Kidney (tissue), 14 donors: Measurements from ENCODE around the gene DYRK2. TPM values are rescaled to one million over a fixed set of nuclear protein-coding genes. Genes with fewer than 3 reads are reported as not detected.

Experiments
- DNase-seq, 5 donors: peaks; one replicate each; pipeline ENCODE4 v3.0.0-alpha.2; 2013 to 2020
- FAIRE-seq: peaks from 2 replicates; lab custom pipeline; 2012; peaks lifted over from hg19 to GRCh38; lab: Jason Lieb, UNC
- H3K27ac ChIP-seq, 2 donors: one replicate each; pipeline ENCODE4 v1.7.0; 2013; ENCODE audit warnings: low read depth in 2 of 2, low read length in 2 of 2, inconsistent platforms in 1 of 2
- H3K27me3 ChIP-seq: one replicate; pipeline ENCODE4 v1.7.1; 2013; ENCODE audit warnings: low read length, inconsistent platforms; ENCODE audit not compliant: control insufficient read depth, insufficient read depth
- H3K36me3 ChIP-seq, 3 donors: one replicate each; pipeline versions ENCODE4 v1.7.0 to v1.7.1; 2013; ENCODE audit warnings: low read length in 3 of 3, control low read depth in 1 of 3, inconsistent platforms in 1 of 3; ENCODE audit not compliant: insufficient read depth in 3 of 3, control insufficient read depth in 2 of 3
- H3K4me1 ChIP-seq, 3 donors: one replicate each; pipeline versions ENCODE4 v1.7.0 to v1.7.1; 2013; ENCODE audit warnings: low read length in 3 of 3, inconsistent platforms in 1 of 3, low read depth in 1 of 3; ENCODE audit not compliant: control insufficient read depth in 2 of 3, insufficient read depth in 2 of 3
- H3K4me3 ChIP-seq, 3 donors: one replicate each; pipeline versions ENCODE4 v1.7.0 to v1.8.1; 2013; ENCODE audit warnings: low read length in 3 of 3, control low read depth in 1 of 3, inconsistent platforms in 1 of 3
- H3K9ac ChIP-seq, 3 donors: one replicate each; pipeline versions ENCODE4 v1.7.0 to v1.7.1; 2013; ENCODE audit warnings: low read length in 3 of 3, control low read depth in 1 of 3, inconsistent platforms in 1 of 3
- H3K9me3 ChIP-seq, 3 donors: one replicate each; pipeline versions ENCODE4 v1.7.0 to v1.7.1; 2013; ENCODE audit warnings: low read length in 3 of 3, control low read depth in 1 of 3, inconsistent platforms in 1 of 3; ENCODE audit not compliant: control insufficient read depth in 2 of 3, insufficient read depth in 1 of 3
- intact Hi-C: fragments of 100-400 bp; cut with DNase I; formaldehyde crosslinking; loops from one replicate; pipeline ENCODE4 v1.11.1; 2022
- polyA plus RNA-seq: library from polyadenylated mRNA; stranded (reverse); fragments of 350-450 nt; fragmentation: Illumina TruSeq; extraction: RNeasy Lipid Tissue Mini Kit (QIAGEN cat#74804); gene quantifications from one replicate; pipeline ENCODE4 v1.2.3, GENCODE V29; 2014; ENCODE audit warnings: low read depth, low replicate concordance; ENCODE audit not compliant: insufficient read depth
- total RNA-seq: library from RNA; stranded (reverse); fragmentation: NEBNext Ultra II Directional; extraction: Animal tissue kit (Norgen Biotek cat#: 25700); gene quantifications from one replicate; pipeline ENCODE4 v1.2.1, GENCODE V29; 2021
- TF ChIP-seq, protein P1 (sequence below): IDR thresholded peaks from 3 replicates; pipeline ENCODE4 v1.5.1; 2012; ENCODE audit warnings: mild to moderate bottlenecking, moderate library complexity, borderline replicate concordance; ENCODE audit not compliant: insufficient read depth; ENCODE audit errors: extremely low read depth
- donor health status: control.
- donor health status: control.
- donor health status: control.
- donor health status: control.
- donor health status: control.
- donor health status: DM: yes; HTN: yes; CAD: no.
- donor health status: Normal renal cell carcinoma (clear cell type).

DYRK2 gene
- total and polyA plus RNA-seq, 2 donors from 2014 or later, result 2.8 to 35.4 TPM

GRCh38 chr12:67647181-67647798, 1.3 kb upstream of the DYRK2 start:
- H3K9ac ChIP-seq, result peak overlapping the region in 2 of 3 donors; percentile 38 to 84
- no peak for FAIRE-seq

GRCh38 chr12:67647799-67648520, 585 bp upstream of the DYRK2 start:
- DNase-seq (peak; percentile 92 to 97 (median 94)), FAIRE-seq (no peak)
- Histone ChIP-seq H3K27me3 (no peaks in the 10 kb centered on the region), H3K9me3 (no peaks in the 10 kb centered on the region), H3K4me3 (peak overlapping the region; percentile 66 to 88 (median 77)), H3K27ac (peak overlapping the region; percentile 72 to 89), H3K4me1 (peaks cover 0 to 11% (median 4%) of the 10 kb centered on the region in 3 donors), H3K36me3 (no peaks in the 10 kb centered on the region), H3K9ac (peak overlapping the region in 2 of 3 donors; percentile 55 to 84)
- intact Hi-C loops, result loop anchor here (10.0 kb wide), 1 partner anchor 297 kb away; no protein-coding TSS in a partner anchor
- TF ChIP-seq, protein P1, sequence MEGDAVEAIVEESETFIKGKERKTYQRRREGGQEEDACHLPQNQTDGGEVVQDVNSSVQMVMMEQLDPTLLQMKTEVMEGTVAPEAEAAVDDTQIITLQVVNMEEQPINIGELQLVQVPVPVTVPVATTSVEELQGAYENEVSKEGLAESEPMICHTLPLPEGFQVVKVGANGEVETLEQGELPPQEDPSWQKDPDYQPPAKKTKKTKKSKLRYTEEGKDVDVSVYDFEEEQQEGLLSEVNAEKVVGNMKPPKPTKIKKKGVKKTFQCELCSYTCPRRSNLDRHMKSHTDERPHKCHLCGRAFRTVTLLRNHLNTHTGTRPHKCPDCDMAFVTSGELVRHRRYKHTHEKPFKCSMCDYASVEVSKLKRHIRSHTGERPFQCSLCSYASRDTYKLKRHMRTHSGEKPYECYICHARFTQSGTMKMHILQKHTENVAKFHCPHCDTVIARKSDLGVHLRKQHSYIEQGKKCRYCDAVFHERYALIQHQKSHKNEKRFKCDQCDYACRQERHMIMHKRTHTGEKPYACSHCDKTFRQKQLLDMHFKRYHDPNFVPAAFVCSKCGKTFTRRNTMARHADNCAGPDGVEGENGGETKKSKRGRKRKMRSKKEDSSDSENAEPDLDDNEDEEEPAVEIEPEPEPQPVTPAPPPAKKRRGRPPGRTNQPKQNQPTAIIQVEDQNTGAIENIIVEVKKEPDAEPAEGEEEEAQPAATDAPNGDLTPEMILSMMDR, result peak; percentile 22

More at GRCh38 chr12:67647181-67647798, 1.3 kb upstream of the DYRK2 start:
- TF ChIP-seq, protein P1, result no peak
- Histone ChIP-seq H3K9me3 (no peaks in the 10 kb centered on the region), H3K27ac (peak overlapping the region; percentile 72 to 89), H3K36me3 (no peaks in the 10 kb centered on the region), H3K27me3 (no peaks in the 10 kb centered on the region), H3K4me3 (peak overlapping the region; percentile 66 to 88 (median 77)), H3K4me1 (peaks cover 0 to 11% (median 4%) of the 10 kb centered on the region in 3 donors)
- DNase-seq, result peak in 2 of 5 donors; percentile 74 to 76
- intact Hi-C loops, result loop anchor here (10.0 kb wide), 1 partner anchor 298 kb away; no protein-coding TSS in a partner anchor

GRCh38 chr12:67649261-67649569, 670 bp downstream of the DYRK2 start:
- intact Hi-C loops, result loop anchor here (10.0 kb wide), 1 partner anchor 296 kb away; no protein-coding TSS in a partner anchor
- Histone ChIP-seq H3K9ac (peak overlapping the region in 1 of 3 donors; percentile 37), H3K4me3 (peak overlapping the region in 2 of 3 donors; percentile 55 to 65), H3K4me1 (peaks cover 0 to 13% (median 4%) of the 10 kb centered on the region in 3 donors), H3K27me3 (no peaks in the 10 kb centered on the region), H3K36me3 (no peaks in the 10 kb centered on the region), H3K9me3 (no peaks in the 10 kb centered on the region), H3K27ac (peak overlapping the region; percentile 49 to 87)
- DNase-seq (peak in 1 of 5 donors; percentile 80), FAIRE-seq (no peak)
- TF ChIP-seq, protein P1, result no peak
